ENCODE data around the gene PPP1R11. TPM values are rescaled to one million over a fixed set of nuclear protein-coding genes. Genes with fewer than 3 reads are reported as not detected.
A peak's percentile ranks its signal among the peaks of the same experiment; 100 is the strongest.
"Not testable (repeated sequence)": the region's sequence is repeated elsewhere in the genome, so short reads cannot be mapped to it uniquely, and the experiment has no call there.

The PPP1R11 gene, protein sequence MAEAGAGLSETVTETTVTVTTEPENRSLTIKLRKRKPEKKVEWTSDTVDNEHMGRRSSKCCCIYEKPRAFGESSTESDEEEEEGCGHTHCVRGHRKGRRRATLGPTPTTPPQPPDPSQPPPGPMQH
- 32.8 TPM for total RNA-seq
- 50.5 TPM for polyA plus RNA-seq
- long read RNA-seq, donor 1, partial matches to known transcripts: 0 of 3 reads
- long read RNA-seq, donor 1, other reads (novel, unspliced or antisense): 0 of 3 reads
- long read RNA-seq, donor 2: 0 reads
- long read RNA-seq, donor 3, transcript PPP1R11-201 (2 exons, 1,723 nt): minor isoform, 6 of 65 reads
- long read RNA-seq, donor 3, transcript PPP1R11-205 (3 exons, 1,731 nt): major isoform, 27 of 65 reads
- long read RNA-seq, donor 3, partial matches to known transcripts: 30 of 65 reads
- long read RNA-seq, donor 3, other reads (novel, unspliced or antisense): 0 of 65 reads
- long read RNA-seq, donor 4, transcript PPP1R11-205 (3 exons, 1,731 nt): major isoform, 10 of 28 reads
- long read RNA-seq, donor 4, transcript PPP1R11-201 (2 exons, 1,723 nt): minor isoform, 6 of 28 reads
- long read RNA-seq, donor 4, partial matches to known transcripts: 12 of 28 reads
- long read RNA-seq, donor 4, other reads (novel, unspliced or antisense): 0 of 28 reads
- long read RNA-seq, donor 5, transcript PPP1R11-205 (3 exons, 1,731 nt): major isoform, 34 of 76 reads
- long read RNA-seq, donor 5, transcript PPP1R11-201 (2 exons, 1,723 nt): minor isoform, 7 of 76 reads
- long read RNA-seq, donor 5, partial matches to known transcripts: 35 of 76 reads
- long read RNA-seq, donor 5, other reads (novel, unspliced or antisense): 0 of 76 reads
- long read RNA-seq, donor 6, transcript PPP1R11-205 (3 exons, 1,731 nt): major isoform, 28 of 39 reads
- long read RNA-seq, donor 6, transcript PPP1R11-201 (2 exons, 1,723 nt): minor isoform, 10 of 39 reads
- long read RNA-seq, donor 6, partial matches to known transcripts: 0 of 39 reads
- long read RNA-seq, donor 6, other reads (novel, unspliced or antisense): 0 of 39 reads
- long read RNA-seq, donor 7, transcript PPP1R11-205 (3 exons, 1,731 nt): major isoform, 26 of 28 reads
- long read RNA-seq, donor 7, partial matches to known transcripts: 0 of 28 reads
- long read RNA-seq, donor 7, other reads (novel, unspliced or antisense): 0 of 28 reads
- long read RNA-seq, donor 8, transcript PPP1R11-205 (3 exons, 1,731 nt): major isoform, 11 of 16 reads
- long read RNA-seq, donor 8, transcript PPP1R11-201 (2 exons, 1,723 nt): minor isoform, 5 of 16 reads
- long read RNA-seq, donor 8, partial matches to known transcripts: 0 of 16 reads
- long read RNA-seq, donor 8, other reads (novel, unspliced or antisense): 0 of 16 reads
- long read RNA-seq, donor 9, transcript PPP1R11-205 (3 exons, 1,731 nt): major isoform, 14 of 17 reads
- long read RNA-seq, donor 9, partial matches to known transcripts: 0 of 17 reads
- long read RNA-seq, donor 9, other reads (novel, unspliced or antisense): 0 of 17 reads
- long read RNA-seq, donor 10, transcript PPP1R11-205 (3 exons, 1,731 nt): major isoform, 17 of 18 reads
- long read RNA-seq, donor 10, partial matches to known transcripts: 0 of 18 reads
- long read RNA-seq, donor 10, other reads (novel, unspliced or antisense): 0 of 18 reads

DNA sequence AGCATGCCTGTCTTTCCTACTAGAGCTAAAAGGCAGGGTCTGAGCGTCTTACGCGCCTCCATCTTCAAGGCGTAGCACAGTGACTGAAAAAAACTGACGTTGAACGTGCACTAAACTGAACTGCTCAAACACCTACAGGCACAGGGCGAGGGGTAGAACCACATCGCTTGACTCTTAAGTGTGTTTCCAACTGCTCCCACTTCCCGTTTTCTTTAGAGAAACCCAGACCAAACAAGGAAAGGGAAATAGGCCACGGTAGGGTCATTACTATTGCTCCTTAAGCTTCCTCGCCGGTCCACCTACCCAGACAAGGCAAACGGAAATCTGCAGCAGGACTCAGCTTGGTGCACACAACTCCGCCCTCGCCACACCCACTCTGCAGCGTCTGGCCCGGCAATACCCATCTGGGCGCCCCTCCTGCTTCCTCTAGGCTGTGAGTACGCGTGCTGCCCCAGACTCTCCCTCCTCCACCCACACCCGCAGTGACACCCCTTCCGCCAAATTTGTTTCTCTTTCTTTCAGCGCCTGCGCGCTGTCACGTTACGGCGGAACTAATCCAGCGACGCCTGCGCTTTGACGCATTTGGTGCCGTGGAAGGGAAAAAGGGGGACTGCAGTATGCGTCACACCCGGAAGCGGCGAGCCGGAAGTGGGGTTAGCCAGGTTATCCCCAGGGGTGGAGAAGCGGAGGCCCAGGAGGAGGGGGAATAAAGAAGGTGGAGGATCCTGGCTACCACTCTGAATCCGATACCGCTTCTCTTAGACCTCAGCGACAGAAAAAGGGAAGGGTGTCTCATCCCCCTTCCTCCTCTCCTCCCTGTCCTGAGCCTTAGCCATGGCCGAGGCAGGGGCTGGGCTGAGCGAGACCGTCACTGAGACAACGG lies at the start of gene PPP1R11:
PPP1R11 (plus strand) TSS at position 622 of the 883 bp plus-strand sequence; CDS start at position 835, 213 bp downstream.
- WGBS: under 1% methylated on average over 46 of the region's 46 CpGs
- Histone ChIP-seq H3K27ac (ENCODE audit: low read depth in 1 of 2, low read length in 1 of 2) (peak within 1 kb of the TSS; percentile 93 to 99), H3K9me3 (ENCODE audit: control insufficient read depth in 2 of 2, insufficient read depth in 1 of 2, low read length in 1 of 2) (no peaks in the 10 kb centered on the region), H3K4me1 (ENCODE audit: control insufficient read depth in 2 of 2, insufficient read depth in 2 of 2, low read length in 2 of 2) (peaks cover 4 to 26% of the 10 kb centered on the region in 2 donors), H3K36me3 (ENCODE audit: control insufficient read depth in 2 of 2, insufficient read depth in 2 of 2, low read length in 1 of 2) (peaks cover 18 to 30% of the 10 kb centered on the region in 2 donors), H3K27me3 (ENCODE audit: control insufficient read depth in 2 of 2, insufficient read depth in 1 of 2, low read length in 1 of 2) (peaks cover 10 to 23% of the 10 kb centered on the region in 2 donors), H3K4me3 (ENCODE audit: low read length in 2 of 2) (peak within 1 kb of the TSS; percentile 63 to 96)
- peak; percentile 96 to 100 (median 99) for DNase-seq (ENCODE audit: low read depth in 6 of 9, low spot score in 9 of 9)

DNA sequence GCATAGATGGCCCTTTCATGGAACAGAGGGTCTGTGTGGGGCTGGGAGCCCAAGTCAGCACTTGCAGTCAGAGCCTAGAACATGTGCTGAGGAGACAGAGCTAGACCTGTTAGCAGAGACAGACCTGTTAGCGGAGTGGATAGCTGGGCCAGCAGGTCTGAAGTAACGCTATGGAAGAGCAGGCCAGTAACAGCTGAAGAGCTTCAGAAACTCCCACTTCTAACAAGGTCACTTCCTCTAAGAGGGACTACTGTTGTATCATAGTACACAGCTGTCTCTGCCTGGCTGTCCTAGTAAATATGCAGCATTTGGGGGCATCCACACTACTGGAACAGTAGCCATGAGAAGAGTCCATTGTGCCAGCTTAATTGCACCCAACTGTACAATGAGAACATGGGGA lies 47.2 kb upstream of the PPP1R11 start:
- no peaks in the 10 kb centered on the region for H3K4me1 ChIP-seq (ENCODE audit: control insufficient read depth in 2 of 2, insufficient read depth in 2 of 2, low read length in 2 of 2)
- no peak overlapping the region for H3K27ac ChIP-seq (ENCODE audit: low read depth in 1 of 2, low read length in 1 of 2)
- H3K9me3 ChIP-seq (ENCODE audit: control insufficient read depth in 2 of 2, insufficient read depth in 1 of 2, low read length in 1 of 2): no peaks in the 10 kb centered on the region
- H3K27me3 ChIP-seq (ENCODE audit: control insufficient read depth in 2 of 2, insufficient read depth in 1 of 2, low read length in 1 of 2): no peaks in the 10 kb centered on the region
- 97% methylated on average over 2 of the region's 2 CpGs for WGBS
- H3K36me3 ChIP-seq (ENCODE audit: control insufficient read depth in 2 of 2, insufficient read depth in 2 of 2, low read length in 1 of 2): no peaks in the 10 kb centered on the region
- DNase-seq (ENCODE audit: low read depth in 6 of 9, low spot score in 9 of 9): no peak
- H3K4me3 ChIP-seq (ENCODE audit: low read length in 2 of 2): no peak overlapping the region

DNA sequence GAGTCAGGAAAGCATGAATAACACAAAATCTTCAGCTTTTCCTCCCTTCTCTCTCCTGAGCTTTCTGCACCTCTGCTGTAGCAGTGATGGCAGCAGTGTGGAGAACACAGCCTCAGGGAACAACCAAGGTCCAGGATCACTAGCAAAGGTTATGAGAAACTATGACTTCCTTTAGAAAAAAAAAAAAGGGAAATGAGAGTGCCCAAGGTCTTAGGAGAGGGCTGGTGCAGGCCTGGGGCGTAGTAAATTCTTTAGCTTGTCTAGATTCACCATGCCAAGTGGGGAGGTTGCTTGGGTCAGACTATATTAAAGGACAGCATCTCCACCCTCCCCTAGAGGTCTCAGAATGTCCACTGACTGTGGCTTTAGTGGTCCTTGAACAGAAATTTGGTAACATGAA lies 46.4 kb upstream of the PPP1R11 start:
- 100% methylated on average over 1 of the region's 1 CpG for whole genome bisulfite sequencing
- DNase-seq (ENCODE audit: low read depth in 6 of 9, low spot score in 9 of 9): no peak
- no peaks in the 10 kb centered on the region for H3K36me3 ChIP-seq (ENCODE audit: control insufficient read depth in 2 of 2, insufficient read depth in 2 of 2, low read length in 1 of 2)
- H3K4me1 ChIP-seq (ENCODE audit: control insufficient read depth in 2 of 2, insufficient read depth in 2 of 2, low read length in 2 of 2): no peaks in the 10 kb centered on the region
- H3K4me3 ChIP-seq (ENCODE audit: low read length in 2 of 2): no peak overlapping the region
- no peak overlapping the region for H3K27ac ChIP-seq (ENCODE audit: low read depth in 1 of 2, low read length in 1 of 2)
- no peaks in the 10 kb centered on the region for H3K27me3 ChIP-seq (ENCODE audit: control insufficient read depth in 2 of 2, insufficient read depth in 1 of 2, low read length in 1 of 2)
- H3K9me3 ChIP-seq (ENCODE audit: control insufficient read depth in 2 of 2, insufficient read depth in 1 of 2, low read length in 1 of 2): no peaks in the 10 kb centered on the region

DNA sequence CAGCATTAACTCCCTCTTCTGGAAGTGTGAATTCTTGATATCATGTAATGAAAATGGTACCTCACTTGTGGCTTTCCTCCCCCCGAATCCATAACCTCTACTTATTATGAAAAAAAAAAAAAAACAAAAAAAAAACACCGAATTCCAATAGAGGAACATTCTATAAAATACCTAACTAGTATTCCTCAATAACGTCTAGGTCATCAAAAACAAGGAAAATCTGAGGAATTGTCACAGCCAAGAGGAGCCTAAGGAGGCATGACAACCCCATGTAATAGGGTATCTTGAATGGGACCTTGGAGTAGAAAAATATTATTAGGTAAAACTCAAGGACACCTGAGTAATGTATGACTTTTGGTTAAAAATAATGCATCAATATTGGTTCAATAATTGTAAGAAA lies 44.8 kb upstream of the PPP1R11 start:
- DNase-seq (ENCODE audit: low read depth in 6 of 9, low spot score in 9 of 9): no peak
- no peaks in the 10 kb centered on the region for H3K4me1 ChIP-seq (ENCODE audit: control insufficient read depth in 2 of 2, insufficient read depth in 2 of 2, low read length in 2 of 2)
- no peak overlapping the region for H3K27ac ChIP-seq (ENCODE audit: low read depth in 1 of 2, low read length in 1 of 2)
- H3K9me3 ChIP-seq (ENCODE audit: control insufficient read depth in 2 of 2, insufficient read depth in 1 of 2, low read length in 1 of 2): no peaks in the 10 kb centered on the region
- no peaks in the 10 kb centered on the region for H3K27me3 ChIP-seq (ENCODE audit: control insufficient read depth in 2 of 2, insufficient read depth in 1 of 2, low read length in 1 of 2)
- H3K36me3 ChIP-seq (ENCODE audit: control insufficient read depth in 2 of 2, insufficient read depth in 2 of 2, low read length in 1 of 2): no peaks in the 10 kb centered on the region
- H3K4me3 ChIP-seq (ENCODE audit: low read length in 2 of 2): no peak overlapping the region
- whole genome bisulfite sequencing: 98% methylated on average over 3 of the region's 3 CpGs

DNA sequence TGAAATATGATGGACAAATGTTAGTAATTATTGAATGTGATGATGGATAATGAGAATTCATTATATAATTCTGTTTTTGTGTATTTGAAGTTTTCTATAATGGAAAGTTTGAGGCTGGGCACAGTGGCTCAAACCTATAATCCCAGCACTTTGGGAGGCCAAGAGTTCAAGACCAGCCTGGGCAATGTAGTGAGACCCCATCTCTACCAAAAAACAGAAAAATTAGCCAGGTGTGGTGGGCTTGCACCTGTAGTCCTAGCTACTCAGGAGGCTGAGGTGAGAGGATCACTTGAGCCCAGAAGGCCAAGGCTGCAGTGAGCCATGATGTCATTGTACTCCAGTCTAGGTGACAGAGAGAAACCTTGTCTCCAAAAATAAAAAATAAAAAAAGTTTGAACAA lies 44.3 kb upstream of the PPP1R11 start:
- not testable (repeated sequence) for H3K27ac ChIP-seq (ENCODE audit: low read depth in 1 of 2, low read length in 1 of 2); H3K36me3 ChIP-seq (ENCODE audit: control insufficient read depth in 2 of 2, insufficient read depth in 2 of 2, low read length in 1 of 2); H3K9me3 ChIP-seq (ENCODE audit: control insufficient read depth in 2 of 2, insufficient read depth in 1 of 2, low read length in 1 of 2); H3K27me3 ChIP-seq (ENCODE audit: control insufficient read depth in 2 of 2, insufficient read depth in 1 of 2, low read length in 1 of 2); H3K4me3 ChIP-seq (ENCODE audit: low read length in 2 of 2); H3K4me1 ChIP-seq (ENCODE audit: control insufficient read depth in 2 of 2, insufficient read depth in 2 of 2, low read length in 2 of 2); DNase-seq (ENCODE audit: low read depth in 6 of 9, low spot score in 9 of 9)

DNA sequence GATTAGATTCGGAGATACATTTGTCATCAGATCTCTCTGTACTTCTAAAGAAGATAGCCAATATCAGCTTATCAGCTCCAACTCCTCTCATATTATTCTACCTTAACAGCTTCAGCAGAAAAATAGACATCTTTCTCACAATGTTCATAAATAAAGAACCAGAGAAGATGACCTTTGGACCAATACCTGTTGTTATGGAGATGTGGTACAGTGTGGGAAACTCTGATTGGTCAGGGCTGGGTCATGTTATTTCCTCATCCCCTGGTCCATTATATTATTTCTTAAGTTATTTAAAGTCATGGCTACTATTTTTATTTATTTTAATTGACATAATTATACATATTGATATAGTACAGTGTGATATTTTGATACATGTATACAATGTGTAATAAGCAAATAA lies 41.8 kb upstream of the PPP1R11 start:
- H3K9me3 ChIP-seq (ENCODE audit: control insufficient read depth in 2 of 2, insufficient read depth in 1 of 2, low read length in 1 of 2): no peaks in the 10 kb centered on the region
- no peaks in the 10 kb centered on the region for H3K27me3 ChIP-seq (ENCODE audit: control insufficient read depth in 2 of 2, insufficient read depth in 1 of 2, low read length in 1 of 2)
- H3K4me3 ChIP-seq (ENCODE audit: low read length in 2 of 2): no peak overlapping the region
- WGBS: 93% methylated on average over 1 of the region's 1 CpG
- no peak overlapping the region for H3K27ac ChIP-seq (ENCODE audit: low read depth in 1 of 2, low read length in 1 of 2)
- H3K4me1 ChIP-seq (ENCODE audit: control insufficient read depth in 2 of 2, insufficient read depth in 2 of 2, low read length in 2 of 2): no peaks in the 10 kb centered on the region
- DNase-seq (ENCODE audit: low read depth in 6 of 9, low spot score in 9 of 9): no peak
- no peaks in the 10 kb centered on the region for H3K36me3 ChIP-seq (ENCODE audit: control insufficient read depth in 2 of 2, insufficient read depth in 2 of 2, low read length in 1 of 2)

DNA sequence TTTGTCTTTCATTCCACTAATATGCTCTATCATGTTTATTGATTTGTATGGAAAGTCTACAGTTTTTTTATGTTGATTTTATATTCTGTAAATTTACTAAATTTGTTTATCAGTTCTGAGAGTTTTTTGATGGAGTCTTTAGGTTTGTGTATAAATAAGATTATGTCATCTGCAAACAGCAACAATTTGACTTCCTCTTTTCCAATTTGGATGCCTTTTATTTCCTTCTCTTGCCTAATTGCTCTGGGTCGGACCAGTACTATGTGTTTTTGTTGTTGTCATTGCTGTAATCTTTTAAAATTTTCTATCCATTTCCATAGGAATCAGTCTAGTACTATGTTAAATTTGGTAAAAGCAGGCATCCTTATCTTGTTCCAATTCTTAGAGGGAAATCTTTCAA lies 37.4 kb upstream of the PPP1R11 start:
- Histone ChIP-seq H3K4me3 (ENCODE audit: low read length in 2 of 2) (no peak overlapping the region), H3K9me3 (ENCODE audit: control insufficient read depth in 2 of 2, insufficient read depth in 1 of 2, low read length in 1 of 2) (no peaks in the 10 kb centered on the region), H3K27me3 (ENCODE audit: control insufficient read depth in 2 of 2, insufficient read depth in 1 of 2, low read length in 1 of 2) (no peaks in the 10 kb centered on the region), H3K36me3 (ENCODE audit: control insufficient read depth in 2 of 2, insufficient read depth in 2 of 2, low read length in 1 of 2) (no peaks in the 10 kb centered on the region), H3K4me1 (ENCODE audit: control insufficient read depth in 2 of 2, insufficient read depth in 2 of 2, low read length in 2 of 2) (no peaks in the 10 kb centered on the region), H3K27ac (ENCODE audit: low read depth in 1 of 2, low read length in 1 of 2) (no peak overlapping the region)
- WGBS: 92% methylated on average over 1 of the region's 1 CpG
- DNase-seq (ENCODE audit: low read depth in 6 of 9, low spot score in 9 of 9): no peak

DNA sequence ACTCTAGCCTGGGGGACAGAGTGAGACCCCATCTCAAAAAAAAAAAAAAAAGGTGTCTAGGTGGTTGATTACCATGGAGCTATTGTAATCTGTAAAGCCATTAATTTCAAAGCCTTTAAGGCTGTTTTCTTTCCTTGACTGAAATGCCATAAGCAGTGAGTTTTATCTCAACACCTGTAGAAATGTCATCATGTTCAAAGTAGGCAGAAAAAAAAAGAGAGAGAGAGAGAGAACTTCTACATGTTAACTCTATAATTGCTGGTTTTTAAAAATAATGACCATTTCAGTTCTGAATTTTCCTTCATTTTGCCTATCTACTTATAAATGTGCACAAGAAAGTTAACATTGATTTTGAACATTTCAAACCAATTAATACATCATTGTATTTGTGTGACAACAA lies 35.6 kb upstream of the PPP1R11 start:
- no peaks in the 10 kb centered on the region for H3K4me1 ChIP-seq (ENCODE audit: control insufficient read depth in 2 of 2, insufficient read depth in 2 of 2, low read length in 2 of 2)
- no peaks in the 10 kb centered on the region for H3K27me3 ChIP-seq (ENCODE audit: control insufficient read depth in 2 of 2, insufficient read depth in 1 of 2, low read length in 1 of 2)
- DNase-seq (ENCODE audit: low read depth in 6 of 9, low spot score in 9 of 9): no peak
- no peak overlapping the region for H3K4me3 ChIP-seq (ENCODE audit: low read length in 2 of 2)
- H3K9me3 ChIP-seq (ENCODE audit: control insufficient read depth in 2 of 2, insufficient read depth in 1 of 2, low read length in 1 of 2): no peaks in the 10 kb centered on the region
- peaks cover 0 to 3% of the 10 kb centered on the region in 2 donors for H3K36me3 ChIP-seq (ENCODE audit: control insufficient read depth in 2 of 2, insufficient read depth in 2 of 2, low read length in 1 of 2)
- H3K27ac ChIP-seq (ENCODE audit: low read depth in 1 of 2, low read length in 1 of 2): no peak overlapping the region
